ENCODE measurements around the gene VPS37C. TPM values are rescaled to one million over a fixed set of nuclear protein-coding genes. Genes with fewer than 3 reads are reported as not detected.

The VPS37C gene
- total RNA-seq, 4 donors from 2014 or later: 12.6 to 23.5 (median 18.0) TPM

DNA sequence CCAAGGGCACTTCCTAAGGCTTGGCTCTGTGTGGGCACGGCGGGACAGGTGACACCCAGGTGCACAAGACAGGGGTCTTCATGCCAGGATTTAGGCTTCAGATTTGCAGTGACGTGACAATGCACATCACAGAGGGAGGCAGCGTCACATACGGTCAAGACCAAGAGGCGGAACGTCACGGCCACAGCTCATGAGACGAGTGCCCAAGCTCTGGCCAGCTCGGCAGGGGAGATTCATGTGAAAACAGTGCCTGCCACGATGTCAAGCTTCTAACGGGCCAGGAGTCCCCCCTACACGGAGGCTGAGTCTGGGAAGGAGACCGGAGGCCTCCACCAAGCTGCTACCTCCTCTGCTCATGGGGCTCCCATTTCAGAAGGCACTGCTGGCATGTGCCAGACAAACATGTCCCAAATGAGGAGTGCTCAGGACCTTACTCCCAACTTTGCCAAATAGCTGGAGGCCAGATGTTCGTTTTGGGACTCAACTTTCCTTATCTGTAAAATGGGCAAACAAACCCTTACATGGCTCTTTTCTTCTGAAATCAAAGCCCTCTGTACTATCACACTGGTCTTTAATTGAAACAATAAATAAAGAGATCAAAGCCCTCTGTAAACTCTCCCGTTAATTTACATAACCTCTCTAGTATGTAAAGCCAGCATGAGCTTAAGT is 16.6 kb downstream of the VPS37C start:
- no peak for DNase-seq
- 71 to 87% methylated on average over 2 to 14 of the region's 16 CpGs for WGBS, 2 donors
- peaks cover 0 to 13% (median 0%) of the 10 kb centered on the region in 3 donors for H3K36me3 ChIP-seq
- H3K9me3 ChIP-seq: no peaks in the 10 kb centered on the region
- no peak overlapping the region for H3K4me3 ChIP-seq
- no peak for TF ChIP-seq POLR2A (IDR thresholded peaks at IDR 0.05)
- TF ChIP-seq, protein P1, sequence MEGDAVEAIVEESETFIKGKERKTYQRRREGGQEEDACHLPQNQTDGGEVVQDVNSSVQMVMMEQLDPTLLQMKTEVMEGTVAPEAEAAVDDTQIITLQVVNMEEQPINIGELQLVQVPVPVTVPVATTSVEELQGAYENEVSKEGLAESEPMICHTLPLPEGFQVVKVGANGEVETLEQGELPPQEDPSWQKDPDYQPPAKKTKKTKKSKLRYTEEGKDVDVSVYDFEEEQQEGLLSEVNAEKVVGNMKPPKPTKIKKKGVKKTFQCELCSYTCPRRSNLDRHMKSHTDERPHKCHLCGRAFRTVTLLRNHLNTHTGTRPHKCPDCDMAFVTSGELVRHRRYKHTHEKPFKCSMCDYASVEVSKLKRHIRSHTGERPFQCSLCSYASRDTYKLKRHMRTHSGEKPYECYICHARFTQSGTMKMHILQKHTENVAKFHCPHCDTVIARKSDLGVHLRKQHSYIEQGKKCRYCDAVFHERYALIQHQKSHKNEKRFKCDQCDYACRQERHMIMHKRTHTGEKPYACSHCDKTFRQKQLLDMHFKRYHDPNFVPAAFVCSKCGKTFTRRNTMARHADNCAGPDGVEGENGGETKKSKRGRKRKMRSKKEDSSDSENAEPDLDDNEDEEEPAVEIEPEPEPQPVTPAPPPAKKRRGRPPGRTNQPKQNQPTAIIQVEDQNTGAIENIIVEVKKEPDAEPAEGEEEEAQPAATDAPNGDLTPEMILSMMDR (IDR thresholded peaks at IDR 0.05): no peak
- intact Hi-C loops (cut with DNase I): no loop called here
- peaks cover 18 to 60% (median 22%) of the 10 kb centered on the region in 3 donors for H3K4me1 ChIP-seq
- no peak overlapping the region for H3K27ac ChIP-seq
- no peaks in the 10 kb centered on the region for H3K27me3 ChIP-seq

DNA sequence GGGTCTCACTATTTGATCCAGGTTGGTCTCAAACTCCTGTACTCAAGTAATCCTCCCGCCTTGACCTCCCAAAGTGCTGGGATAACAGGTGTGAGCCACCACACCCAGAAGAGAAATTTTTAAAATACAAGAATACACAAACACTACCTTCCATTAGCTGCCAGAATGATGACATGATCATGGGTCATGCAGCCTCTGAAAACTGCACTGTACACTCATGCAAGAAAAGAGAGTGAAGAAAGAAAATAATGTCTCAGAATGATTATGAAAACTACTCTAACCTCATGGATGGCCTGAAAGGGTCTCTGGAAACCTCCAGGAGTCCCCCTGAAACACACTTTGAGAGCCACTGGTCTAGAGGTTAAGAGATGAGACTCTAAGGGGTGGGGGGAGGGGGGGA is 18.8 kb downstream of the VPS37C start:
- no peak for DNase-seq
- peaks cover 13 to 52% (median 17%) of the 10 kb centered on the region in 3 donors for H3K4me1 ChIP-seq
- WGBS, 2 donors: 100% methylated on average over 1 of the region's 1 CpG

DNA sequence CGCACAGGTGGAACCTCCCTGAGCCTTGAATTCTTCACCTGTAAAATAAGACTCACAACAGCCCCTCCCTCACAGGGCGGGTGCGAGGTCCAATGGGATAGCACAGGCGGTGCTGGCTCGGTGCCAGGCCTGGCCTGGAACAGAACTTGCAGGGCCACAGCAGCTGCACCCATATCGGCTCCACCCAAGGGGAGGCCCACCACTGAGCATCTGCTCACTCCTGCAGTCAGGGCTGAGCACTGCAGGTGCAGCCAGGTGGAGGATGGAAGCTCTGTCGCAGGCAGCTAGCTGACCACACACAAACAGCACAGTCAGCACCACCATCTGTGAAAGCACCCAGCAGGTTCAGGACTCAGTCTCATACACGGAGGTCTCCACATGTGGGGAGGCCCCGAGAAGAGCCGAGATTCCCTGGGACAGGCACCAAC is 19.6 kb downstream of the VPS37C start:
- no peaks in the 10 kb centered on the region for H3K9me3 ChIP-seq
- WGBS, 2 donors: 57 to 76% methylated on average over 1 to 6 of the region's 10 CpGs
- TF ChIP-seq, protein P1 (IDR thresholded peaks at IDR 0.05): no peak
- no peak for TF ChIP-seq POLR2A (IDR thresholded peaks at IDR 0.05)
- intact Hi-C loops (cut with DNase I): no loop called here
- H3K27ac ChIP-seq: no peak overlapping the region
- no peak overlapping the region for H3K4me3 ChIP-seq
- no peaks in the 10 kb centered on the region for H3K27me3 ChIP-seq
- peaks cover 0 to 37% (median 0%) of the 10 kb centered on the region in 3 donors for H3K36me3 ChIP-seq
- H3K4me1 ChIP-seq: peaks cover 13 to 44% (median 17%) of the 10 kb centered on the region in 3 donors
- DNase-seq: no peak

More for the DNA sequence above, 18.8 kb downstream of the VPS37C start:
- no peak overlapping the region for H3K4me3 ChIP-seq
- peaks cover 0 to 29% (median 0%) of the 10 kb centered on the region in 3 donors for H3K36me3 ChIP-seq
- no peaks in the 10 kb centered on the region for H3K9me3 ChIP-seq
- H3K27ac ChIP-seq: no peak overlapping the region
- intact Hi-C loops (cut with DNase I): no loop called here
- TF ChIP-seq POLR2A (IDR thresholded peaks at IDR 0.05): no peak
- TF ChIP-seq, protein P1 (IDR thresholded peaks at IDR 0.05): no peak
- H3K27me3 ChIP-seq: no peaks in the 10 kb centered on the region

DNA sequence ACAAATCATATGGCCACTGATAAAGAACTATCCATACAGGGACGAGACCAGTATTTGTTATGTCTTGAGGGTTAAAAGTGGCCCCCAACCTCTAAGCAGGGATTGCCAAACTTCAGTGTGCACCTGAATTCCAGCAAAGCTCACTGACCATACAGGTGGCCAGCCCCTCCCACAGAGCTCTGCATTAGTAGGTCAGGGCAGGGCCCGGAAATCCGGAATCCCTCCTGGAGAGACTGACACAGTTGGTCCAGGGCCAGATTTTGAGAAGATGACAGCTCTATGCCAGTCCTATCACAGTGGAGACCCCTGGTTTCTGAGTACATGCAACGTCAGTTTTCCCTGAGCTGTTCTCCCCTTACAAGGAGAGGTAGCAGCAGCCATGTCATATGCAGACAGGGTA is 20.8 kb downstream of the VPS37C start:
- peaks cover 13 to 41% (median 17%) of the 10 kb centered on the region in 3 donors for H3K4me1 ChIP-seq
- DNase-seq: no peak
- peaks cover 0 to 40% (median 0%) of the 10 kb centered on the region in 3 donors for H3K36me3 ChIP-seq
- TF ChIP-seq POLR2A (IDR thresholded peaks at IDR 0.05): no peak
- TF ChIP-seq, protein P1 (IDR thresholded peaks at IDR 0.05): no peak
- H3K27ac ChIP-seq: no peak overlapping the region
- intact Hi-C loops (cut with DNase I): no loop called here
- no peaks in the 10 kb centered on the region for H3K9me3 ChIP-seq
- WGBS, 2 donors: 90% methylated on average over 3 of the region's 4 CpGs; no CpG with 5 or more reads in 1 of the 2 donors
- no peaks in the 10 kb centered on the region for H3K27me3 ChIP-seq
- no peak overlapping the region for H3K4me3 ChIP-seq

DNA sequence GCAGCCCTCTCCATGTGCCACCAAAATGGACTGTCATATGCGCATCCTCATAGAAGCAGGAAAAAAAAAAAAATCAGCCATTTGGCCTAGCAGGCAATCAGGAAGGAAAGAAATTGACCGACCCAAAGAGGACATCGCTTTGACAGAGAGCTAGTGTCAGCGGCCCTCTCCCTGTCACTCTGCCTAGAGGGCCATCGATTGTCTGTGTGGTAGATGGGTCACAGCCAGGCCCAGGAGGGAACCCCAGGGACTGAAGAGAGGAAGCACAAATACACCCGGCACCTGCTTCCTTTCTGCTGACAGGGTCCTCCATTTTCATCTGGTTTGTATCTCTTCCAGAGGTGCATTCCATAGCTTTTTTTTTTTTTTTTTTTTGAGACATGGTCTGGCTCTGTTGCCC is 21.8 kb downstream of the VPS37C start:
- H3K36me3 ChIP-seq: peaks cover 2 to 42% (median 4%) of the 10 kb centered on the region in 3 donors
- 52 to 69% methylated on average over 6 of the region's 6 CpGs for WGBS, 2 donors
- intact Hi-C loops (cut with DNase I): loop anchor here (10.0 kb wide), 1 partner anchor 45 kb away; no protein-coding TSS in a partner anchor
- peaks cover 13 to 41% (median 20%) of the 10 kb centered on the region in 3 donors for H3K4me1 ChIP-seq
- H3K4me3 ChIP-seq: no peak overlapping the region
- H3K9me3 ChIP-seq: no peaks in the 10 kb centered on the region
- TF ChIP-seq, protein P1 (IDR thresholded peaks at IDR 0.05): no peak
- no peak for TF ChIP-seq POLR2A (IDR thresholded peaks at IDR 0.05)
- no peak for DNase-seq
- no peaks in the 10 kb centered on the region for H3K27me3 ChIP-seq
- H3K27ac ChIP-seq: no peak overlapping the region

Measured in esophagus squamous epithelium (tissue), 5 donors.